Measurements from ENCODE around the gene TTC7B. TPM values are rescaled to one million over a fixed set of nuclear protein-coding genes. Genes with fewer than 3 reads are reported as not detected.

Gene TTC7B
- total and polyA plus RNA-seq, 2 of the 8 experiments (the other 6 are each of a cell fraction or from before 2014, with no cell fraction given), result 23.7 to 34.0 TPM

DNA sequence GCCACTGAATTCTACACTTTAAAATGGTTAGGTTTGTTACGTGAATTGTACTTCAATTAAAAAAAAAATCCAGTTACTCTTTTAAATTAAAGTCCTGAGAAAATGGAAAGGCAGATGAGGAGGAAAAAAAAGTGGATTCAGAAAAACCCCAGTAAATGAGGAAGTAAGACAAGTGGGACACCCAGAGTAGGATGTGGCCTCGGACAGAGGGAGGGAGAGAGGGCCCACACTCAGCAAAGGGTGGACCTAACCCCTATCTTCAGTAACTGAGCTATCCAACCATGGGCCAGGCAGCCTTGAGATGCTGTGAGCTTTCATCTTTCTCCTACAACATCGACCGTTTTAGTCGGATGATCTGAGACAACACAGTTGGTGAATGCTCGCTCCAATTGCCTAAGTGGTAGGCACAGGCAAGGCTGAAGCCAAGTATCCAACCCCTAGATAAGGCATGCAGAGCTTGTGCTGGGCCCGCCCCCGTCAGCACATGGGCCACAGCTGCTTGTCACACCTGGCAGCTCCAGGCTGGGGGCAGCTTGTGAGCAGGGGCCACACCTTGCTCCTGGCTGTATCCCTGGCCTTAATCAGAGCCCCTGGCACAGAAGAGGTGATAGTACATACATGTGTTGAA lies 142.1 kb downstream of the TTC7B start:
- no peaks in the 10 kb centered on the region for H3K9me3 ChIP-seq (ENCODE audit: insufficient read depth in 2 of 2, low read depth in 1 of 2, low read length in 1 of 2)
- ChIA-PET CTCF (ENCODE audit: partially characterized antibody) (interaction anchor here (0.6 to 1.6 kb wide), 4 partner anchors 23 to 561 kb away, joined by 3 to 5 read pairs (median 4); no protein-coding TSS in a partner anchor), POLR2A (ENCODE audit: partially characterized antibody) (no interaction called here)
- no peak overlapping the region for H4K5ac ChIP-seq (ENCODE audit: insufficient read length, low read depth, low read length)
- no peaks in the 10 kb centered on the region for H3K23me2 ChIP-seq (ENCODE audit: low read depth, low read length)
- H2BK15ac ChIP-seq (ENCODE audit: low read length), result no peak overlapping the region
- no peak overlapping the region for H2BK20ac ChIP-seq (ENCODE audit: low read length)
- H2BK5ac ChIP-seq (ENCODE audit: low read depth, low read length), result no peak overlapping the region
- H3K14ac ChIP-seq (ENCODE audit: insufficient read length), result no peak overlapping the region
- H2BK120ac ChIP-seq (replicated peaks; ENCODE audit: low read depth, low read length), result no peak overlapping the region
- H3K18ac ChIP-seq (ENCODE audit: extremely low read depth, low read length), result no peak overlapping the region
- H3K79me1 ChIP-seq (ENCODE audit: low read depth, low read length), result peaks cover 2% of the 10 kb centered on the region; the same call in 1 of the 2 replicates
- no peaks in the 10 kb centered on the region for H3K4me1 ChIP-seq (replicated peaks in 1 of 4; ENCODE audit: control insufficient read depth in 3 of 4, insufficient read depth in 4 of 4, low read length in 3 of 4)
- H3K36me3 ChIP-seq (ENCODE audit: control insufficient read depth in 2 of 4, insufficient read depth in 4 of 4, low read length in 3 of 4), result no peaks in the 10 kb centered on the region
- H2AK5ac ChIP-seq (ENCODE audit: low read depth, low read length), result no peak overlapping the region
- H3K4me3 ChIP-seq (ENCODE audit: extremely low read depth in 1 of 4, insufficient read depth in 2 of 4, low read depth in 3 of 4, low read length in 4 of 4), result no peak overlapping the region
- H3K9ac ChIP-seq (replicated peaks in 1 of 4; ENCODE audit: extremely low read depth in 1 of 4, low read depth in 3 of 4, low read length in 3 of 4), result no peak overlapping the region
- H3K23ac ChIP-seq (ENCODE audit: insufficient read length), result no peak overlapping the region
- H4K91ac ChIP-seq (replicated peaks; ENCODE audit: insufficient read length, low read length), result no peak overlapping the region
- FAIRE-seq (no peak), DNase-seq (ENCODE audit: low read depth in 1 of 2, low spot score in 2 of 2) (no peak)
- H3K27me3 ChIP-seq (replicated peaks in 1 of 4; ENCODE audit: control insufficient read depth in 3 of 4, extremely low read depth in 1 of 4, insufficient read depth in 3 of 4, low read length in 3 of 4), result no peaks in the 10 kb centered on the region
- H3K4me2 ChIP-seq (ENCODE audit: insufficient read depth in 1 of 2, low read depth in 2 of 2, low read length in 2 of 2), result no peak overlapping the region
- H3K56ac ChIP-seq (replicated peaks; ENCODE audit: insufficient read length, low read depth, low read length), result no peak overlapping the region
- no peak overlapping the region for H2AFZ ChIP-seq (ENCODE audit: low read length)
- H4K20me1 ChIP-seq (replicated peaks in 1 of 2; ENCODE audit: control insufficient read depth in 1 of 2, insufficient read depth in 2 of 2, low read length in 2 of 2), result no peaks in the 10 kb centered on the region
- no peak overlapping the region for H3K27ac ChIP-seq (ENCODE audit: low read depth, low read length)
- no peak overlapping the region for H2BK12ac ChIP-seq (ENCODE audit: low read depth, low read length)
- 95% methylated on average over 8 of the region's 8 CpGs; no CpG with 5 or more reads in 1 of the 2 experiments for WGBS, 2 experiments (ENCODE audit: extremely low coverage in 1 of 2, insufficient coverage in 1 of 2, insufficient read length in 1 of 2, insufficient replicate concordance in 2 of 2, low coverage in 1 of 2, low lambda C conversion rate in 2 of 2, missing lambda C conversion rate in 1 of 2)
- no peak overlapping the region for H4K8ac ChIP-seq (ENCODE audit: extremely low read depth, insufficient read depth, low read length)
- no peaks in the 10 kb centered on the region for H3K79me2 ChIP-seq (ENCODE audit: control insufficient read depth in 1 of 2, insufficient read depth in 2 of 2, low read length in 2 of 2)
- no peak overlapping the region for H3K4ac ChIP-seq (replicated peaks; ENCODE audit: insufficient read length, low read depth, low read length)
